Limb (tissue), 2 donors: Measurements from ENCODE around the gene L3MBTL1.
"Not testable (repeated sequence)": the region's sequence is repeated elsewhere in the genome, so short reads cannot be mapped to it uniquely, and the experiment has no call there.

Source experiments
- DNase-seq, 2 donors: peaks; one replicate each; pipeline ENCODE4 v3.0.0-alpha.2; 2016; ENCODE audit errors: extremely low spot score in 2 of 2

Gene L3MBTL1

DNA sequence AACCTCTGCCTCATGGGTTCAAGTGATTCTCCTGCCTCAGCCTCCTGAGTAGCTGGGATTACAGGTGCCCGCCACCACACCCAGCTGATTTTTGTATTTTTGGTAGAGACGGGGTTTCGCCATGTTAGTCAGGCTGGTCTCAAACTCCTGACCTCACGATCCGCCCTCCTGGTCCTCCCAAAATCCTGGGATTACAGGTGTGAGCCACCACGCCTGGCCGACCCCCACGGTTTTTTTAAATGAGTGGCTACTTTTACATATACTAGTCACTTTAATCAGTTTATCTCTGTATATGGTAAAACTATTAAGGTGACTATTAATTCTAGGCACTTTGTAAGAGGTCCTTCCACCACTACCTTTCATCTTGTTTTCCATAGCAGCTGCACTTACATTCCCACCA is 5.5 kb upstream of the L3MBTL1 start:
- DNase-seq: not testable (repeated sequence)

- DNase-seq: no peak
Observed at GRCh38 chr20:43506238-43506637, 1.3 kb upstream of the L3MBTL1 start.

DNA sequence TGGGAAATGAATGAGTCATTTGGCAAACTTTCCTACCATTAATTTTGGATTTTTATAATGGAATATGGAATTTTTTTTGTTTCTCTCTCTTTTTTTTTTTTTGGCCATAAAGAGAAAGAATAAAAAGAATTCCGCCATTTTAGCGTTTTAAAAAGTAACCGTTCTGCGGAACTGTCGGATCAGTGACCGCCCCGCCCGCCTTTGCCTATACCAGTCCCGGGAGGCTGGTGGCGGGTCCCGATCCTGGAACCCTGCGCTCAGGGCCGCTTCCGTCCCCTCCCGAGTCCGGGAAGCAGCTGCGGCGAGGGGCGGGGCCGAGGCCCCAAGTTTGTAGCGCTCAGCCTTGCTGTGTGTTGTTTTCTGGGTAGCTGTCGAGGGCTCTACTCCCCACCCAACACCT is 609 bp downstream of the L3MBTL1 start:
- peak in 1 of 2 donors; percentile 43 for DNase-seq

DNA sequence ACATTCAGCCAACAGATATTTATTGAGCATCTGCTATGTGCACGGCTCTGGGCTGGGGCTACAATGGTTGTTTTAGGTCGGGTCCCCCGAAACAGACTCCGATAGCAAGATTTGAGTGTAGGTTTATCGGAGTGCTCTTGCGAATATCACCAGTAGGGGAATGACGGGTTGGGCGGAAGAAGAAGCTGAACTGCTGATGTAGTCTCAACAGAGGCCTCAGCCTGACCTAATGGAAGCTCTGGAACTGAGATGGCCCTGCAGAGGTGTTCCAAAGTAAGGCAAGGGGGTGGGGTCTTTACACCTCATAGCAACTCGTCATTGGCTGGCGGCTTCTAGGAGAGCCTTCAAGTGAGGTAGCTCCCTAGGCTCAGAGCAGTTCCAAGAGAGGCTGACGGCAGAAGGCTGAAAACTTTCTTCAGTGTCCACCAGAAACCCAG is 1.1 kb downstream of the L3MBTL1 start:
- no peak for DNase-seq

GRCh38 chr20:43511879-43512278 is 4.4 kb downstream of the L3MBTL1 start:
- no peak for DNase-seq

GRCh38 chr20:43513372-43513930 is 6.0 kb downstream of the L3MBTL1 start:
- DNase-seq: no peak

DNA sequence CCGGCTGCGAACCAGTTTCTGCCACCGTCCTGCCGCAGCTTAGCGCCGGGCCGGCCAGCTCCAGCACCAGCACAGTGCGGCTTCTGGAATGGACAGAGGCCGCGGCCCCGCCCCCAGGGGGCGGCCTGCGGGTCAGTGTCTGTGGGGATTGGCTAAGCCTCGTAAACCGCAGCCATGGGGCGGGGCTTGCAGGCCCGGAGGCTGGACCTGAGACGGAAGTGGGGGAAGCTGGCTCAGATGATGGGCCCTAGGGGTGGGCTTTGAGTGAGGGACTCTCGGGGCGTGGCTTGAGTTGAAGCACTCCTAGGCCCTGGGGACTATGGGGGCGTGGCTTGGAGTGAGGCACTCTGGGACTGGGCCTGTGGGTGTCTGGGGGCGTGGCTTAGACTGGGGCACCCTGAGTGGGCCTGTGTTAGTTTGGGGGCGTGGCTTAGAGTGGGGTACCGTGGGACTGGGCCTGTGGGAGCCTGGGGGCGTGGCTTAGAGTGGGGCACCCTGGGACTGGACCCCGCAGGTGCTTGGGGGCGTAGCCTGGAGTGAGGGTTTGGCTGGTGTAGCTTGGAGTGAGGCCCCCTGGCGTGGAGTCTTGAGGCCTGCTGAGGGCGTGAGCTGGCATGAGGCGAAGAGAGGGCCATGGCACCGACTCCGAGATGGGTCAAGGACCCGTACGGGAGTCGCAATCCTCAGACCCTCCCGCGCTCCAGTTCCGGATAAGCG is 6.6 kb downstream of the L3MBTL1 start:
- peak; percentile 87 to 95 for DNase-seq

DNA sequence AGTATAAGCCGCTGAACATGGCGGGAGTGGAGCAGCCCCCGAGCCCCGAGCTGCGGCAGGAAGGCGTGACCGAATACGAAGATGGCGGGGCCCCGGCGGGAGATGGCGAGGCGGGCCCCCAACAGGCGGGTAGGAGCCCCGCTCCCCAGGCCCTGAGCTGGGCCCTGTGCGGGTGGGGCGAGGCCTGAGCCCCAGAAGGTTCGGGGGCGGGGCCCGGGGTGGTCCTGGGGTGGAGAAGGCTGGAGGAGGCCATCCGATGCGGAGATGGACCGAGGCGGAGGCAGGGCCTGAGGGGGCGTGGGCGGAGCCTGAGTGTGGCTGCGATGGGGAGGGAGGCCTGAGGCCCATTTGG is 7.1 kb downstream of the L3MBTL1 start:
- no peak for DNase-seq

DNA sequence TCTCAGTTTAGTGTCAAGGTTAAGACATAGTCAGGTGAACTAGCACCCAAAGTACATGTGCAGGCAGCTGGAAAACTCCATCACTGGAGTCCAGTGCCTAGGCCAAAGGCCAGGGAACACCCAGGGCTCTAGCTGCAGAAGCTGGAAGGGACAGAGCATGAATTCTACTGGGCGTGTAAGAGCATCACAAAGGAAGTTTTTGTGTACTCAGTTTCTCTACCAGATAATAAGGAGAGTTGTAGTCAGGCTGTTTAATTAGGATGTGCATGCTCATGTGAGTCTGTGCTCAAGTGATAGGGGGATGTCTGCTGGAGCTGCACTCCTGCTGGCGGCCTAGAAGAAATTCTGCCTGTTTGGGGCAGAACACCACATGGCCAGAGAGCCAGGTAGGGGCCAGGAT is 8.1 kb downstream of the L3MBTL1 start:
- DNase-seq: no peak

GRCh38 chr20:43516251-43516824 is 8.8 kb downstream of the L3MBTL1 start:
- no peak for DNase-seq

GRCh38 chr20:43520074-43520630 is 12.7 kb downstream of the L3MBTL1 start:
- DNase-seq: no peak

DNA sequence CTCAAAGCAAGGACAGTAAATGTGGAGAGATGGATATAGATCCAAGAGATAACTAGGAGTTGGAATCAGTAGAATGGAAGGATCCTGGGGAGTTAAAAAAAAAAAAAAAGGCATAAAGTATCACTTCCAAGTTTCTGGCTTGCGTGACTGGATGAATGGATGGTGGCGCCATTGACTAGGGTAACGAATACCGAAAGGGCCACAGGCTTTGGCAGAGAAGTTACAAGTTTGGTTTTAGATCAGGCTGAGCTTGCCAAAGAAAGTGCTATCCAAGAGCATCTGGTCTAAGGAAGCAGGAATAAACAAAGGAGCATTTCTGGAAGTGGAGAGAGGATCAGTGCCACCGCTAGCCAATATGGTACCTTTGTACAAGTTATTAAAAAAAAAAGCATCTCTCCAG is 17.5 kb downstream of the L3MBTL1 start:
- no peak for DNase-seq

DNA sequence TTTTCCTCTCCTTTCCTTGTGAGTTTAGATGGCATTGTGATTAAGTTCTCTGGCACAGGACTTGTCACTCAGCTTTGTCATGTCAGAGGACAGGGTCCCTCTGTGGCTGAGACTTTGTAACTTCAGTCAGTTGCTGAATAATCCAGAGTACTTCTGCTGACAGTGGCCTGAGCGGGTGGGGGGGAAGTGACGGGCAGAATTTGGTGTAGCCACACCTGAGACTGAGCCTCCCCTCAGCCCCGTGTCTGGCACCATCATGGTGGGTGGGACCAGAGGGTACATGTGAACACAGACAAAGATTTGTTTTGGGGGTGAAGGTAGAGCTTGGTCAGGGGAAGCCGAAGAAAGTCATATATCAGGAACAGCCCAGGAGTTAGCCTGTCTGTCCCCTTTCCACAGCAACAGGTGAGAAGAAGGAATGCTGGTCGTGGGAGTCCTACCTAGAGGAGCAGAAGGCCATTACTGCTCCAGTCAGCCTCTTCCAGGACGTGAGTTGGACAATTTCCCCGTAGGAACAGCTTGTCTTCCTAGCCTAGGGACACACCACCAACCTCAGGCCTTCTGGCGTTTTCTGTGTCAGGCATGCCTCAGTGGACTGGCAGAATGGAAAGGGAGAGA is 20.9 kb downstream of the L3MBTL1 start:
- DNase-seq: no peak

DNA sequence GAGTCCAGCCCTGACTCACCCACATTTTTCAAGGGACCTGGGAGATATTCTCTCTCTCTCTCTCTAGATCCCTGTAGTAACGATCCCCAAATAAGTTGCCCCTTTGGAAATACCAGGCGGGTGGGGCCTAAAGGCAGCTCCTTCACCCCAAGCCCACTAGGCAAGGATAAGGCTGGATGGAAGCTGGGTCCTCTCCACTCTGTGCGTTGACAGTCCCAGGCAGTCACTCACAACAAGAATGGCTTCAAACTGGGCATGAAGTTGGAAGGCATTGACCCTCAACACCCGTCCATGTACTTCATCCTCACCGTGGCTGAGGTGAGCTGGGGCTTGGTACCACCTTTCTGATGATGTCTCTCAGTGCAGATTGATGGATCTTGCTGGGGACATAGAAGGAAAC is 21.6 kb downstream of the L3MBTL1 start:
- no peak for DNase-seq

- DNase-seq: no peak
Observed at GRCh38 chr20:43529457-43530153, 22.1 kb downstream of the L3MBTL1 start.

DNA sequence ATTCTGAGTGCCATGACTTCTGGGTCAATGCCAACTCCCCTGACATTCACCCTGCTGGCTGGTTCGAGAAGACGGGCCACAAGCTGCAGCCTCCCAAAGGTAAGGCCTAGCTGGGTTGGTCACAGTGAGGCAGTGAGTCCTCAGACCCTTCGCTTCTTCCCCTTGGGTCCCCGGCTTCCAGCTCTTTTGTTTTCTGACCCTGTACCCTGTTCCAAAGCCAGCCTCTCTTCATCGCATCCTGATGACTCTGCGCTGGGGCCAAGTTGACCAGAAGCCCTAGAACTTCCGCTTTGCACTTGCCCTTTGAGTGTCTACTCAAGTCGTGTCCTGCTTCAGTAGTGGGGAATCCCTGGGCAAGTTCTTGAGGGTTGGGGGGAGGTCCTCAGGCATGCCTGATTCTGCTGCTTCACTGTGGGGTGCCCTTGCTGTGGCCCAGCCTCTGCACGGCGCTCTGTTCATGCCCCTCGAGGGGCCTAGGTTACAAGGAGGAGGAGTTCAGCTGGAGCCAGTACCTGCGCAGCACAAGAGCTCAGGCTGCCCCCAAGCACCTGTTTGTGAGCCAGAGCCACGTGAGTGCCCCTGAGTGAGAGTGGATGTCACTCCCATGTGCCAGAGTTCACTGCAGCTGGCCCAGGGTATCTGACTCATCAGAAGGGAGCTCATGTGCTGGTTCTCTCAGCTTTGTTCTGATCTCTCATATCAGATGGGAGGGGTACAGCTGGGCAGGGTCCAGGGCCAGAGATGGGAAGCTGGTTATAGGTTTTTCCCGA is 23.0 kb downstream of the L3MBTL1 start:
- no peak for DNase-seq

DNA sequence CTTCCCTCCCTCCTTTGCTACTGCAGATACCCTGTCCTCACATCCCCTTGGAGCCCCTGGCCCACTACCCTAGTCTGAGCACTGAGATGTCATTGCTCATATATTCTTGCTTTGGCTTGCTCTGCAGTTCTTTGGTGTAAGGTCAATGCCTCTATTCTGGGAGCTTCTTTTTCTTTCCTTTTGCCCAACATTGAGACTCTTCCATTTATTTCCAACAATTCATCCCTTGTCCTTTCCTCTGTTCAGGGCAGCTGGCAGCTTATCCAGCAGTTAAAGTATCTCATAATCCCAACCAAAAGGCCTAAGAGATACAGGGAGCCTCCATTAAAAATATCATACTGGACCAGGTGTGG is 23.6 kb downstream of the L3MBTL1 start:
- DNase-seq: no peak

DNA sequence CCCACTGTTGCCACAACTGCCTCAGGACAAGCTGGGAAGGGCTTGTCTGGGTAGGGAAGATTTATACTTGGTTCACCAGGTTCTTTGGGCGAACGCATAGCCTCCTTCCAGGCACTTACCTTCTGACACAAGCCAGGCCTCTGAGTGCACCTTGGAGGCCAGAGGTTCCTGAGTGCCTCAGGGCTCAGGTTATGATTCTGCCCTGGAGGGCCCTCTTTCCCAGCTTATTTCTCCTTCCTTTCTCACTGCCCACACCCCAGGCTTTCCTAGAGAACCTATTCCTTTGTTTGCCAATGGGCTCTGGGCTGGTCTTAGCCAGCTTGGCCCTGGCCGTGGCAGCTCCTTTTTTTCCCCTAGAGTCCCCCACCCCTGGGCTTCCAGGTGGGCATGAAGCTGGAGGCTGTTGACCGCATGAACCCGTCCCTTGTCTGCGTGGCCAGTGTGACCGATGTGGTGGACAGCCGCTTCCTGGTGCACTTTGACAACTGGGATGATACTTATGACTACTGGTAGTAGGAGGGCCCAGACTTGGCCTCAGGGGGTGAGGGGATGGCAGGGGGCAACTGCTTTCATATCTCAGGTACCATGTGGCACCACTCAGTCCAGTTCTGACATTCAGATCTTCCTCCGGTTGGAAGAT is 25.0 kb downstream of the L3MBTL1 start:
- no peak for DNase-seq

- DNase-seq: no peak
Observed at GRCh38 chr20:43533060-43533459, 25.6 kb downstream of the L3MBTL1 start.

GRCh38 chr20:43534016-43534415 is 26.5 kb downstream of the L3MBTL1 start:
- no peak for DNase-seq
